ENCODE measurements around the gene GBX2.

Gene GBX2

DNA sequence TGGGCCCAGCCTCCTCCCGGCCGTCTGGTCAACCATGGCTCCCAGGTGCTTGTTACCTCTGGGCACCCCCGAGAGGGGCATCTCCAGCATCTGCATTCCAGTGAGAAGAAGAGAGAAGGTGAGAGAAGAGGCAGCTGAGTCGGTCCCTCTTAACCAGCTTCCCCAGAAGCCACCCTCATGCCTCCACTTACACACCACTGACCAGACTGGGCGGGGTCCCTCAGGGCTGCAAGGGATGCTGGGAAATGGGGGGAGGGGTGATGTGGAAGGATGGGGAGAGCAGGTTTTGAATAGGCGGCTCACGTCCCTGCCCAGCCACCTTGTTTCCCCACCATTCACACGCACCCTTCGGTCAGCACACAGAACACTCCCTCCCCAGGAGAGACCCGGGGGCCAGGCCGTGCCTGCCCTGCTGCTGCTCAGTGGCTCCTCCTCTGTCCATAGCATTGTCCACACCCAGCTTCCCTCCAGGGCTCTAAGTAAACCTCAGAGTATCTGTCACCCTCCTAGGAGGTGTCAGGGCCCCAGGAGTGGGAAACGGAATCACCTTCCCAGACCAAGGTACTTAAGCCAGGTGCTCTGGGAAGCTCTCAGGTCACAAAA is 34.7 kb downstream of the GBX2 start:
- Histone ChIP-seq H3K27ac (ENCODE audit: insufficient read depth in 1 of 2, low read depth in 1 of 2, low read length in 2 of 2, poor library complexity in 1 of 2, severe bottlenecking in 2 of 2) (no peak overlapping the region), H3K9me3 (ENCODE audit: control extremely low read depth in 1 of 5, control insufficient read depth in 4 of 5, insufficient read depth in 2 of 5, low read depth in 1 of 5, low read length in 4 of 5) (no peaks in the 10 kb centered on the region), H3K27me3 (replicated peaks in 2 of 5; ENCODE audit: control insufficient read depth in 4 of 5, insufficient read depth in 5 of 5, low read length in 4 of 5) (peaks cover 0 to 15% (median 4%) of the 10 kb centered on the region in 5 experiments), H3K4me1 (ENCODE audit: control extremely low read depth in 1 of 4, control insufficient read depth in 4 of 4, insufficient read depth in 4 of 4, low read length in 3 of 4) (no peaks in the 10 kb centered on the region), H3K36me3 (ENCODE audit: control insufficient read depth in 4 of 4, insufficient read depth in 4 of 4, low read length in 3 of 4) (no peaks in the 10 kb centered on the region), H3K4me3 (ENCODE audit: control insufficient read depth in 1 of 7, extremely low read depth in 1 of 7, insufficient read depth in 4 of 7, low read depth in 2 of 7, low read length in 6 of 7) (no peak overlapping the region)
- DNase-seq = no peak
- WGBS (ENCODE audit: insufficient coverage) = 95% methylated on average over 3 of the region's 12 CpGs
- ChIA-PET POLR2A (no interaction called here), CTCF (interaction anchor here (0.6 kb wide), 1 partner anchor 45 kb away, joined by 3 read pairs; no protein-coding TSS in a partner anchor)

GRCh38 chr2:236131073-236131692 is 37.0 kb downstream of the GBX2 start:
- Histone ChIP-seq H3K36me3 (ENCODE audit: control insufficient read depth in 4 of 4, insufficient read depth in 4 of 4, low read length in 3 of 4) (no peaks in the 10 kb centered on the region), H3K4me3 (ENCODE audit: control insufficient read depth in 1 of 7, extremely low read depth in 1 of 7, insufficient read depth in 4 of 7, low read depth in 2 of 7, low read length in 6 of 7) (no peak overlapping the region), H3K27ac (ENCODE audit: insufficient read depth in 1 of 2, low read depth in 1 of 2, low read length in 2 of 2, poor library complexity in 1 of 2, severe bottlenecking in 2 of 2) (no peak overlapping the region), H3K27me3 (replicated peaks in 2 of 5; ENCODE audit: control insufficient read depth in 4 of 5, insufficient read depth in 5 of 5, low read length in 4 of 5) (peaks cover 0 to 14% (median 4%) of the 10 kb centered on the region in 5 experiments), H3K4me1 (ENCODE audit: control extremely low read depth in 1 of 4, control insufficient read depth in 4 of 4, insufficient read depth in 4 of 4, low read length in 3 of 4) (no peaks in the 10 kb centered on the region), H3K9me3 (ENCODE audit: control extremely low read depth in 1 of 5, control insufficient read depth in 4 of 5, insufficient read depth in 2 of 5, low read depth in 1 of 5, low read length in 4 of 5) (no peaks in the 10 kb centered on the region)
- WGBS (ENCODE audit: insufficient coverage) = 82% methylated on average over 9 of the region's 10 CpGs
- ChIA-PET CTCF (no interaction called here), POLR2A (no interaction called here)
- DNase-seq = no peak

- WGBS (ENCODE audit: insufficient coverage) = 93% methylated on average over 3 of the region's 6 CpGs
- H3K36me3 ChIP-seq (ENCODE audit: control insufficient read depth in 4 of 4, insufficient read depth in 4 of 4, low read length in 3 of 4) = no peaks in the 10 kb centered on the region
- CTCF ChIA-PET = no interaction called here
Measured at GRCh38 chr2:236130349-236130998, 37.7 kb downstream of the GBX2 start.

DNA sequence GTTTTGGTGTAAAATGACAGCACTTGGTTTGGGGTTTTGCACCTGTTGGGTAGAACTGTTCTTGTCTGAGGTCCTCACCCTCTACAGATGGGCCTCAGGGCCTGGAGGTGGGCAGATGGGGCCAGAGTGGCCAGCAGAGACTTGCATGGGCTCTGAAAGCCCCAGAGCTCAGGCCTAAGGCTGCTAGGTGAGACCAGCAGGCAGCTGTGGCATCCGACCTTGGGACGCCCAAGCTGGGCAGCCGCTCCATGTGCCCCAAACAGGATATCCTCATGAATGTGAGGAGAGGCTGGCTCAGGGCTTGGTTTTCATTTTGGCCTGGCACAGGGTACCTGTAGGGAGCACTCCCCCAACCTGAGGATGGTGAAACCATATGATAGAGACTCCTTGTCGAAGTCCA is 38.3 kb downstream of the GBX2 start:
- H3K9me3 ChIP-seq (ENCODE audit: control extremely low read depth in 1 of 5, control insufficient read depth in 4 of 5, insufficient read depth in 2 of 5, low read depth in 1 of 5, low read length in 4 of 5) = no peaks in the 10 kb centered on the region
- ChIA-PET CTCF (no interaction called here), POLR2A (no interaction called here)
- no peaks in the 10 kb centered on the region for H3K4me1 ChIP-seq (ENCODE audit: control extremely low read depth in 1 of 4, control insufficient read depth in 4 of 4, insufficient read depth in 4 of 4, low read length in 3 of 4)
- H3K4me3 ChIP-seq (ENCODE audit: control insufficient read depth in 1 of 7, extremely low read depth in 1 of 7, insufficient read depth in 4 of 7, low read depth in 2 of 7, low read length in 6 of 7) = no peak overlapping the region
- no peaks in the 10 kb centered on the region for H3K36me3 ChIP-seq (ENCODE audit: control insufficient read depth in 4 of 4, insufficient read depth in 4 of 4, low read length in 3 of 4)
- 100% methylated on average over 4 of the region's 4 CpGs for WGBS (ENCODE audit: insufficient coverage)
- DNase-seq = no peak
- H3K27ac ChIP-seq (ENCODE audit: insufficient read depth in 1 of 2, low read depth in 1 of 2, low read length in 2 of 2, poor library complexity in 1 of 2, severe bottlenecking in 2 of 2) = no peak overlapping the region
- peaks cover 0 to 10% (median 0%) of the 10 kb centered on the region in 5 experiments for H3K27me3 ChIP-seq (replicated peaks in 2 of 5; ENCODE audit: control insufficient read depth in 4 of 5, insufficient read depth in 5 of 5, low read length in 4 of 5)

More at GRCh38 chr2:236130349-236130998, 37.7 kb downstream of the GBX2 start:
- Histone ChIP-seq H3K27ac (ENCODE audit: insufficient read depth in 1 of 2, low read depth in 1 of 2, low read length in 2 of 2, poor library complexity in 1 of 2, severe bottlenecking in 2 of 2) (no peak overlapping the region), H3K4me1 (ENCODE audit: control extremely low read depth in 1 of 4, control insufficient read depth in 4 of 4, insufficient read depth in 4 of 4, low read length in 3 of 4) (no peaks in the 10 kb centered on the region), H3K4me3 (ENCODE audit: control insufficient read depth in 1 of 7, extremely low read depth in 1 of 7, insufficient read depth in 4 of 7, low read depth in 2 of 7, low read length in 6 of 7) (no peak overlapping the region), H3K27me3 (replicated peaks in 2 of 5; ENCODE audit: control insufficient read depth in 4 of 5, insufficient read depth in 5 of 5, low read length in 4 of 5) (peaks cover 0 to 10% (median 0%) of the 10 kb centered on the region in 5 experiments), H3K9me3 (ENCODE audit: control extremely low read depth in 1 of 5, control insufficient read depth in 4 of 5, insufficient read depth in 2 of 5, low read depth in 1 of 5, low read length in 4 of 5) (no peaks in the 10 kb centered on the region)
- DNase-seq = no peak
- POLR2A ChIA-PET = no interaction called here

GRCh38 chr2:236128321-236128720 is 39.9 kb downstream of the GBX2 start:
- CTCF ChIA-PET = no interaction called here

GRCh38 chr2:236127010-236127409 is 41.2 kb downstream of the GBX2 start:
- Histone ChIP-seq H3K9me3 (ENCODE audit: control extremely low read depth in 1 of 5, control insufficient read depth in 4 of 5, insufficient read depth in 2 of 5, low read depth in 1 of 5, low read length in 4 of 5) (no peaks in the 10 kb centered on the region), H3K27me3 (replicated peaks in 2 of 5; ENCODE audit: control insufficient read depth in 4 of 5, insufficient read depth in 5 of 5, low read length in 4 of 5) (peaks cover 0 to 1% (median 0%) of the 10 kb centered on the region in 5 experiments), H3K4me3 (ENCODE audit: control insufficient read depth in 1 of 7, extremely low read depth in 1 of 7, insufficient read depth in 4 of 7, low read depth in 2 of 7, low read length in 6 of 7) (no peak overlapping the region), H3K27ac (ENCODE audit: insufficient read depth in 1 of 2, low read depth in 1 of 2, low read length in 2 of 2, poor library complexity in 1 of 2, severe bottlenecking in 2 of 2) (no peak overlapping the region), H3K4me1 (ENCODE audit: control extremely low read depth in 1 of 4, control insufficient read depth in 4 of 4, insufficient read depth in 4 of 4, low read length in 3 of 4) (no peaks in the 10 kb centered on the region), H3K36me3 (ENCODE audit: control insufficient read depth in 4 of 4, insufficient read depth in 4 of 4, low read length in 3 of 4) (no peaks in the 10 kb centered on the region)
- CTCF ChIA-PET = no interaction called here
- WGBS (ENCODE audit: insufficient coverage) = 91% methylated on average over 9 of the region's 11 CpGs
- POLR2A ChIA-PET = no interaction called here
- no peak for DNase-seq

More at GRCh38 chr2:236128321-236128720, 39.9 kb downstream of the GBX2 start:
- DNase-seq = no peak
- Histone ChIP-seq H3K4me3 (ENCODE audit: control insufficient read depth in 1 of 7, extremely low read depth in 1 of 7, insufficient read depth in 4 of 7, low read depth in 2 of 7, low read length in 6 of 7) (no peak overlapping the region), H3K27me3 (replicated peaks in 2 of 5; ENCODE audit: control insufficient read depth in 4 of 5, insufficient read depth in 5 of 5, low read length in 4 of 5) (peaks cover 0 to 2% (median 0%) of the 10 kb centered on the region in 5 experiments), H3K9me3 (ENCODE audit: control extremely low read depth in 1 of 5, control insufficient read depth in 4 of 5, insufficient read depth in 2 of 5, low read depth in 1 of 5, low read length in 4 of 5) (no peaks in the 10 kb centered on the region), H3K4me1 (ENCODE audit: control extremely low read depth in 1 of 4, control insufficient read depth in 4 of 4, insufficient read depth in 4 of 4, low read length in 3 of 4) (no peaks in the 10 kb centered on the region), H3K36me3 (ENCODE audit: control insufficient read depth in 4 of 4, insufficient read depth in 4 of 4, low read length in 3 of 4) (no peaks in the 10 kb centered on the region), H3K27ac (ENCODE audit: insufficient read depth in 1 of 2, low read depth in 1 of 2, low read length in 2 of 2, poor library complexity in 1 of 2, severe bottlenecking in 2 of 2) (no peak overlapping the region)
- POLR2A ChIA-PET = no interaction called here
- WGBS (ENCODE audit: insufficient coverage) = 98% methylated on average over 14 of the region's 17 CpGs

- Histone ChIP-seq H3K4me3 (ENCODE audit: control insufficient read depth in 1 of 7, extremely low read depth in 1 of 7, insufficient read depth in 4 of 7, low read depth in 2 of 7, low read length in 6 of 7) (no peak overlapping the region), H3K9me3 (ENCODE audit: control extremely low read depth in 1 of 5, control insufficient read depth in 4 of 5, insufficient read depth in 2 of 5, low read depth in 1 of 5, low read length in 4 of 5) (no peaks in the 10 kb centered on the region), H3K36me3 (ENCODE audit: control insufficient read depth in 4 of 4, insufficient read depth in 4 of 4, low read length in 3 of 4) (no peaks in the 10 kb centered on the region), H3K27me3 (replicated peaks in 2 of 5; ENCODE audit: control insufficient read depth in 4 of 5, insufficient read depth in 5 of 5, low read length in 4 of 5) (peaks cover 0 to 7% (median 3%) of the 10 kb centered on the region in 5 experiments), H3K4me1 (ENCODE audit: control extremely low read depth in 1 of 4, control insufficient read depth in 4 of 4, insufficient read depth in 4 of 4, low read length in 3 of 4) (no peaks in the 10 kb centered on the region), H3K27ac (ENCODE audit: insufficient read depth in 1 of 2, low read depth in 1 of 2, low read length in 2 of 2, poor library complexity in 1 of 2, severe bottlenecking in 2 of 2) (no peak overlapping the region)
- 96% methylated on average over 16 of the region's 16 CpGs for WGBS (ENCODE audit: insufficient coverage)
- POLR2A ChIA-PET = no interaction called here
- CTCF ChIA-PET = no interaction called here
- DNase-seq = no peak
Measured at GRCh38 chr2:236125541-236125940, 42.6 kb downstream of the GBX2 start.
